Measurements from ENCODE around the gene PRLR.

GRCh38 chr5:35012365-35012764 is 217.9 kb downstream of the PRLR start:
- TF ChIP-seq CTCF (IDR thresholded peaks at IDR 0.05; ENCODE audit: low read length) (no peak), EZH2 (optimal IDR thresholded peaks at IDR 0.05; ENCODE audit: low read depth, low read length) (no peak)

Measured in MM.1S (cell line).